Measurements from ENCODE around the gene CRYBB2. TPM values are rescaled to one million over a fixed set of nuclear protein-coding genes. Genes with fewer than 3 reads are reported as not detected.

The CRYBB2 gene
- polyA plus RNA-seq, 1 of the 3 experiments (the other 2 are of a cell fraction) = 0.69 TPM

DNA sequence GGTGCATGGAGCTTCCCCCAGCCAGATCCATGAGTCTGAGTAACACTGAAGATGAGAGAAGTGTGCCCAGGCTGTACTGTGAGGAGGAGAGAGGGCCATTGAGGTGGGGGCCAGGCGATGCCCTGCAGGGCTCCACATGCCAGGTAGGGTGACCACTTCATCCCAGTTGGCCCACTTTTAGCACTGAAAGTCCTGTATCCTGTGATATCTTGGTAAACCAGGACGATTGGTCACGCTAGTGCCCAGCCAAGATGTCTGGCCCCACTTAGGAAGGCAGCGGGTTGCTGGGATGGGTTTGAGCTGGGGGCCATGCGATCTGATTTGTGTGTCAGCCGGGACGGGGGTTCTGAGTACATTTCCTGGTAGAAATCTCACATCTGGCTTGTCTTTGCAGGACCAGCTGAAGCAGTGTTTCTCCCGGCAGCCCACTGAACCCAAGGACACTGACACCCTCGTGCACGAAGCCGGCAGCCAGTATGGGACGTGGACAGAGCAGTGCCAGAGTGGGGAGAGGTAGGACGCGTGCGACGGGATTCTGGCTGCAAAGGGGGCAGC, 48.9 kb upstream of the CRYBB2 start:
- Histone ChIP-seq H2AFZ (ENCODE audit: low read depth) (no peak overlapping the region), H3K4me1 (ENCODE audit: control insufficient read depth in 1 of 2, insufficient read depth in 2 of 2, low read depth in 1 of 2, low read length in 1 of 2) (no peaks in the 10 kb centered on the region; a peak in 1 of 4 replicates), H3K79me2 (ENCODE audit: insufficient read depth) (no peaks in the 10 kb centered on the region), H3K9me2 (no peaks in the 10 kb centered on the region), H3K4me3 (ENCODE audit: low read depth in 2 of 2, low read length in 1 of 2) (no peak overlapping the region), H3K27me3 (ENCODE audit: insufficient read depth) (no peaks in the 10 kb centered on the region), H3K36me3 (replicated peaks in 1 of 2; ENCODE audit: control insufficient read depth in 1 of 2, insufficient read depth in 2 of 2, low read length in 1 of 2) (peaks cover 10 to 18% of the 10 kb centered on the region in 2 experiments), H4K20me1 (ENCODE audit: insufficient read depth) (no peaks in the 10 kb centered on the region), H3K27ac (ENCODE audit: low read depth in 2 of 2, low read length in 1 of 2) (no peak overlapping the region), H3K4me2 (no peak overlapping the region), H3F3A (replicated peaks; ENCODE audit: insufficient read depth) (no peaks in the 10 kb centered on the region), H3K9ac (no peak overlapping the region), H3K9me3 (no peaks in the 10 kb centered on the region)
- POLR2A ChIA-PET = no interaction called here
- TF ChIP-seq TEAD4 (IDR thresholded peaks at IDR 0.05; ENCODE audit: borderline replicate concordance, insufficient read depth) = no peak
- no peak for TF ChIP-seq EP300 (IDR thresholded peaks at IDR 0.05; ENCODE audit: borderline replicate concordance in 1 of 2, low read depth in 1 of 2, low read length in 1 of 2)
- TF ChIP-seq MEF2A (IDR thresholded peaks at IDR 0.05; ENCODE audit: borderline replicate concordance, low read depth) = no peak
- no peak for TF ChIP-seq TCF12 (IDR thresholded peaks at IDR 0.05)
- no peak for TF ChIP-seq SMC3 (IDR thresholded peaks at IDR 0.05; ENCODE audit: low read depth, low read length)
- TF ChIP-seq, protein P1, sequence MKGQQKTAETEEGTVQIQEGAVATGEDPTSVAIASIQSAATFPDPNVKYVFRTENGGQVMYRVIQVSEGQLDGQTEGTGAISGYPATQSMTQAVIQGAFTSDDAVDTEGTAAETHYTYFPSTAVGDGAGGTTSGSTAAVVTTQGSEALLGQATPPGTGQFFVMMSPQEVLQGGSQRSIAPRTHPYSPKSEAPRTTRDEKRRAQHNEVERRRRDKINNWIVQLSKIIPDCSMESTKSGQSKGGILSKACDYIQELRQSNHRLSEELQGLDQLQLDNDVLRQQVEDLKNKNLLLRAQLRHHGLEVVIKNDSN (IDR thresholded peaks at IDR 0.05; ENCODE audit: borderline replicate concordance, low read depth) = no peak
- TF ChIP-seq, protein P2, sequence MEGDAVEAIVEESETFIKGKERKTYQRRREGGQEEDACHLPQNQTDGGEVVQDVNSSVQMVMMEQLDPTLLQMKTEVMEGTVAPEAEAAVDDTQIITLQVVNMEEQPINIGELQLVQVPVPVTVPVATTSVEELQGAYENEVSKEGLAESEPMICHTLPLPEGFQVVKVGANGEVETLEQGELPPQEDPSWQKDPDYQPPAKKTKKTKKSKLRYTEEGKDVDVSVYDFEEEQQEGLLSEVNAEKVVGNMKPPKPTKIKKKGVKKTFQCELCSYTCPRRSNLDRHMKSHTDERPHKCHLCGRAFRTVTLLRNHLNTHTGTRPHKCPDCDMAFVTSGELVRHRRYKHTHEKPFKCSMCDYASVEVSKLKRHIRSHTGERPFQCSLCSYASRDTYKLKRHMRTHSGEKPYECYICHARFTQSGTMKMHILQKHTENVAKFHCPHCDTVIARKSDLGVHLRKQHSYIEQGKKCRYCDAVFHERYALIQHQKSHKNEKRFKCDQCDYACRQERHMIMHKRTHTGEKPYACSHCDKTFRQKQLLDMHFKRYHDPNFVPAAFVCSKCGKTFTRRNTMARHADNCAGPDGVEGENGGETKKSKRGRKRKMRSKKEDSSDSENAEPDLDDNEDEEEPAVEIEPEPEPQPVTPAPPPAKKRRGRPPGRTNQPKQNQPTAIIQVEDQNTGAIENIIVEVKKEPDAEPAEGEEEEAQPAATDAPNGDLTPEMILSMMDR (IDR thresholded peaks at IDR 0.05) = no peak
- TF ChIP-seq EZH2phosphoT487 (IDR thresholded peaks at IDR 0.05; ENCODE audit: borderline replicate concordance, low read depth) = no peak
- TF ChIP-seq POLR2AphosphoS5 (IDR thresholded peaks at IDR 0.05; ENCODE audit: low read depth, low read length) = no peak
- TF ChIP-seq RXRA (IDR thresholded peaks at IDR 0.05; ENCODE audit: borderline replicate concordance, low read depth) = no peak
- TF ChIP-seq TAF1 (IDR thresholded peaks at IDR 0.05; ENCODE audit: borderline replicate concordance, low read depth, low read length) = no peak
- TF ChIP-seq, protein P3, sequence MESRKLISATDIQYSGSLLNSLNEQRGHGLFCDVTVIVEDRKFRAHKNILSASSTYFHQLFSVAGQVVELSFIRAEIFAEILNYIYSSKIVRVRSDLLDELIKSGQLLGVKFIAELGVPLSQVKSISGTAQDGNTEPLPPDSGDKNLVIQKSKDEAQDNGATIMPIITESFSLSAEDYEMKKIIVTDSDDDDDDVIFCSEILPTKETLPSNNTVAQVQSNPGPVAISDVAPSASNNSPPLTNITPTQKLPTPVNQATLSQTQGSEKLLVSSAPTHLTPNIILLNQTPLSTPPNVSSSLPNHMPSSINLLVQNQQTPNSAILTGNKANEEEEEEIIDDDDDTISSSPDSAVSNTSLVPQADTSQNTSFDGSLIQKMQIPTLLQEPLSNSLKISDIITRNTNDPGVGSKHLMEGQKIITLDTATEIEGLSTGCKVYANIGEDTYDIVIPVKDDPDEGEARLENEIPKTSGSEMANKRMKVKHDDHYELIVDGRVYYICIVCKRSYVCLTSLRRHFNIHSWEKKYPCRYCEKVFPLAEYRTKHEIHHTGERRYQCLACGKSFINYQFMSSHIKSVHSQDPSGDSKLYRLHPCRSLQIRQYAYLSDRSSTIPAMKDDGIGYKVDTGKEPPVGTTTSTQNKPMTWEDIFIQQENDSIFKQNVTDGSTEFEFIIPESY (IDR thresholded peaks at IDR 0.05; ENCODE audit: borderline replicate concordance, low read depth) = no peak
- TF ChIP-seq MXI1 (IDR thresholded peaks at IDR 0.05; ENCODE audit: low read depth, low read length) = no peak
- TF ChIP-seq, protein P4, sequence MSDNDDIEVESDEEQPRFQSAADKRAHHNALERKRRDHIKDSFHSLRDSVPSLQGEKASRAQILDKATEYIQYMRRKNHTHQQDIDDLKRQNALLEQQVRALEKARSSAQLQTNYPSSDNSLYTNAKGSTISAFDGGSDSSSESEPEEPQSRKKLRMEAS (IDR thresholded peaks at IDR 0.05; ENCODE audit: low read depth) = no peak
- no peak for TF ChIP-seq GABPA (IDR thresholded peaks at IDR 0.05; ENCODE audit: low read depth)
- TF ChIP-seq YY1 (IDR thresholded peaks at IDR 0.05; ENCODE audit: low read depth) = no peak
- no peak for TF ChIP-seq REST (IDR thresholded peaks at IDR 0.05; ENCODE audit: low read depth, low read length)
- WGBS (ENCODE audit: low lambda C conversion rate) = 98% methylated on average over 13 of the region's 16 CpGs
- CTCF ChIA-PET = interaction anchor here (1.4 to 1.9 kb wide), 2 partner anchors 9 to 32 kb away, joined by 3 to 6 read pairs; no protein-coding TSS in a partner anchor
- no peak for DNase-seq

Data from SK-N-SH (cell line).